NCI-H526 (cell line): Measurements from ENCODE around the gene OSGIN1.
"Not testable (repeated sequence)": the region's sequence is repeated elsewhere in the genome, so short reads cannot be mapped to it uniquely, and the experiment has no call there.

Experiments used
- DNase-seq, 2 experiments: peaks; one replicate each; lab custom pipeline; 2025; lab: John Stamatoyannopoulos, UW

Gene OSGIN1

DNA sequence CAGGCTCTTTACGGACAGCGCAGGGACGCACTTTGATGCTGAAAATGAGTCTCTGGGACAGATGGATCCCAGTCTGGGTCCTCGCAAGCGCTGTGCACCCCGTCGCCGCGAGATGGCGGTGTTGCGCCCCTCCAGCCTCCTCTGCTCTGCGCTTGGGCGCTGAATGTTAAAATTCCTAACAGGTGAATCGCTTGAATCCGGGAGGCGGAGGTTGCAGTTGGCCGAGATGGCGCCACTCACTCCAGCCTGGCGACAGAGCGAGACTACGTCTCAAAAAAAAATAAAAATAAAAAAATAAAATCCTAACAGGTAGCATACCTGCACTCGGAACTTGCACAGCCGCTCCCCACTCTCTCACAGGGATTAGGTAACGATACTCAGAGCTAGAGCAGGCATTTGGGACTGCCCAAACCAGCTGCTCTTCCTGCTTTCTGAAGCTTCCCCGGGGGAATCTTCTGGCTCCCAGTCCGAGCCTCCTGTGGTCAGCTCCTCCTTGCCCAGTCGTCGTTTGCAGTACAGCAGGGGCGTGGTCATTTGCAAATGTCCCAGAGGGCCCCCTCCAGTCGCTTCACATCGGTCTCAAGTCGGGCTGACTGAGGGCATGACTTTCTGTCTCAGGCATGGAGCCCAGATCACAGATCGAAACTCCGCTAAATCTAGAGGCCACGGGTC is 26.2 kb upstream of the OSGIN1 start:
- peak; percentile 59 to 84 for DNase-seq

DNA sequence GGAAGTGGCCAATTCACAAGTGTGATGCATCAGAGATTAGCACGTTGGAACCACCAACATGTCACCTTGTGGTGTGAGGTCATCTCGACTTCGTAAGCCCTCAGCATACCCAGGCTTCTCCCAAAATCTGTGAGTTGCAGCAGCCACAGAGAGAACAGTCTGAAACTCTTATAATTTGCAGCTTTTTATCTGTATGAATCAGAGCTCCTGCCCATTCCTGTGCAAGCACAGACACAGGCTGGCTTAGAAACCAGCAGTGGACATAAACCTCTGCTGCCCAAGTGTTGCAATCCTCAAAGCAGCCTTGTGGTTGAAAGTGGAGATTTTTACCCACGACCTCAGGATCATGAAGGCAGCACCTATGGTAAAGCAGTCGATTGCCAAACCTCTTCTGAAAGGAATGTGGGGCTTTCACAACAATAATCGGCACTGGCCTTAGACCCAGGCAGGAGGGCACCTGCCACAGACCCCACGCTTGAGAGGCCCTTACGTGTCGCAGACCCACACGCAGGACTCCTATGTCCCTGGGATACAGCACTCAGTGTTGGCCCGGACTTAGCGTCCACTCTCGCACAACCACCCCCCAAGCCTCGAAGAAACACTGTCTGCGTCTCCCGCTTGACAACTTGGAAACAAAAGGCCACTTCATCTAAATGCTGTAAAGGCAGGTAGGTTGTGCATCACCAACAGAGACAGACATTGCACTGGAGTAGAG is 24.5 kb upstream of the OSGIN1 start:
- DNase-seq, result no peak

DNA sequence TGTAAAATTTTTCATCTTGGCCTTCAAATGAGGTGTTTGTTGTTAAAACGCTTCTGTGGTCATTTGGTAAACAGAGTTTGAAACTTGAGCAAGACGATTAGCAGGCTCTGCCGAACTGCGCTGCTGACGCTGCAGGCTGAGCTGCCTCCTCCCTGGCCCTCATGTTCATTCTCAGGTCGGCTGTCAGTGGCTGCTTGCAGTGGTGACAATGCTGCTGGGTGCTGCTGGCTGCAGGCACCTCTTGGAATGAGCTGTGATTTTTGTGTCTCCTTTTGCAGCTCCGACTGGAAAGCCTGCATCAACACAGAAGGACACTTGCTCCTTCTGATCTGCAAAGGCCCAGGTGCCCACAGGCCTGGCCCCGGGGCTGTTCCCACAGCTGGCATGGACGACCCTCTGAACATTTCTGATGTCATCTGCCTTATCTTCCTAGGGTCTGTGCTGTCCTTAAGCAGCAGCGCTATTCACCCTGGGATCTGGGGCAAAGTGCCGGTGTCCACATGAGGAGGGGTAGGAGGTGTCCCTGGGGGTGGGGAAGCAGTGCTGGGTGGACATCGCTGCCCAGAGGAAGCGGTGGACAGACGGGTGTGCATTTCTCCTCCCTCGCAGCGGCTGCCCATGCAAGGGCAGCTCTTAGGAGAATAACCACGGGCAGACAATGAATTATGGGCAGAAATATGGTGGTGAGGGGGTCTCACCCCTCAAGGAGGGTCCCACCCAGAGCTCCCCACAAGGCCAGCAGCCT is 23.1 kb upstream of the OSGIN1 start:
- DNase-seq, result no peak

DNA sequence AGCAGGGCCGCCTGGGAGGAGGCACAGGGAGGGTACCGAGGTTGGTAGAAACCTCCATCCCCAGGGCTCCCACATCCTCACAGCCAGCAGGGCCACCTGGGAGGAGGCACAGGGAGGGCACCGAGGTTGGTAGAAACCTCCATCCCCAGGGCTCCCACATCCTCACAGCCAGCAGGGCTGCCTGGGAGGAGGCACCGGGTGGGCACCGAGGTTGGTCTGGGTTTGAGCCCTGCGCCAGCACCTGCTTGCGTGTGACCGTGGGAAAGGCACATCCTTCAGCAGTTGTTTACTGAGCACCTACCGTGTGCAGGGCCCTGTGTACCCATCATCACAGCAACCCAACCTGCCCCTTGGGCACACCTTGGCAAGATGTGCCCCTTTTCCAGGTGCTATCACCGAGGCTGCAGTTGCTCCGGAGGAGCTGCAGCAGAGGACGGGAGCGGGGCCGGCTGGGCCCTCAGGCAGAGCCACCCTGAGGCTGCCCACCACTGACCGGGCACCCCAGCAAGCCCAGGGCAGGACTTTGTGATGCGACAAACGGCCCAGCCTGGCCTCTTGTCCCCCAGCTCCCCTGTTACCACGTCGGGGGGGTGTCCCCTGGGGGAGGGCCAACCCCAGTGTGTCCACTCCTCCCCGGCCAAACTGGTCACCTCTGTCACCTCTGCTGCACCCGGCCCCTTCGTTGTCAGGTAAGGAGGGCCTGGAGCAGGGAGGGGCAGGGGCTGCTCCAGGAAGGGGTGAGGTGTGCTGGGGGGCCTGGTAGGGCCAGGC is 22.1 kb upstream of the OSGIN1 start:
- DNase-seq, result no peak

DNA sequence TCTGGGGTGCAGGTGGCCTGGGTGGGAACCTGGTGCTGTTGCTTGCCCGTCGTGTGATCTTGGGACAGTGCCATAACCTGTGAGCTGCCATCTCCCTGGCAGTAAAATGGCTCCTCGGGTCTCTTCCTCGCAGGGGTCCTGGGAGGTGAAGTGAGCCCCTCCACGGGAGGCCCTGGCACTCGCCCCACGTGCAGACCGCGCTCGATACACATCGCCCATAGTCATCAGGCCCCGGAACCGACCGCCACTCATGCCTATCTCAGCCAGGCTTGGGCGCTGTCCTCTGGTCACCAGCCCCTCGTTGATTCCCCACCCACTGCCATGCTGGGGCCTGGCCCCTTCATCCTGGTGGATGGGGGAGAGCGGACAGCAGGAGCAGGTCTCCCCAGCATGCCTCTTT is 21.5 kb upstream of the OSGIN1 start:
- no peak for DNase-seq

DNA sequence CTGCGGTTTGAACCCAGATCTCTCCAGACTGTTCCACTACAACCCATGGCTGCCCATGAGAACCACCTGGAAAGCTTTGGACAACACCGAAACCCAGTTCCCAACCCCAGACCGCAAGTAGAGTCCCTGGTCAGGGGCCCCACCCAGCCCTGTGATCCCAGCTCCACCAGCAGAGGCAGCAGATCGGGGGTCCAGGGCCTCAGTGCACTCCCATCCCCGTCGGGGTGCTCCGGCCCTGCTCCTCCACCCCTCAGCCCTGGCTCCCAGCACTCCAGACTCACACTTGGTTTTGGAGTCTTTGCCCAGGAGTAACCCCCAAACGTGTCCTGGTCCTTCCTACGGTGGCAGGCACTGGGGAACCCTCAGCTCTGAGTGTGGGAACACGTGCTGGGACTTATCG is 20.7 kb upstream of the OSGIN1 start:
- DNase-seq, result no peak

DNA sequence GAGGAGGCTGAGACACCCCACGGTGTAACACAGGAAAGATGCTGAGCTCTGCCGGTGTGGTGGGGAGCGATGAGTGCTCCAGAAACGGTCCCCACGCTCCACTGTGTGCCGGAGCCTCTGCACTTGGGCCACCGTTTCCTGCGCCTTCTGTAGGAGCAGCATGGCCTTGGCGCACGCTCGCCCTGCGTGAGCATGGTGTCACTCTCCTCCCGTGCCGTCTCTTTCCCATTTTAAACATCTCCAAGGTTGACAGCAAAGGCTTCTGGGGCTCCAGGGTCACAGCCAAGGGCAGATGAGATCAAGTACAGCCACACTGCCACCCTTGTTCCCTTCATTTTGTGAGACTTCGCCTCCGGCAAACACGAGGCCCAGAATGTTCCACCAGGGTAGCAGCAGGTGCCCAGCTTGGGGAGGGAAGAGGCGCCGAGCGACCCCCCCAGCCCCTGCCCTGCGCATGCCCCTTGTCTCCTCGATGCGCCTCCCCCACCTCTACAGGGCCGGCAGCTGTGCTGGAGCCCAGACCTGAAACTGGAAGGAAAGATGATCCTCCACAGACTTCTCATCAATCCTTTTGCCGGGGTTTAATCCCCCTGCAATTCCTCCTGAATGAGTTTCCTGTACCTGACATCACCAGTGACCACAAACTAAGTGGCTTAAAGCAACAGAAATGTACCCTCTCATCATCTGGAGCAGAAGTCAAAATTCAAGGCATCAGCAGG is 19.9 kb upstream of the OSGIN1 start:
- DNase-seq, result no peak

DNA sequence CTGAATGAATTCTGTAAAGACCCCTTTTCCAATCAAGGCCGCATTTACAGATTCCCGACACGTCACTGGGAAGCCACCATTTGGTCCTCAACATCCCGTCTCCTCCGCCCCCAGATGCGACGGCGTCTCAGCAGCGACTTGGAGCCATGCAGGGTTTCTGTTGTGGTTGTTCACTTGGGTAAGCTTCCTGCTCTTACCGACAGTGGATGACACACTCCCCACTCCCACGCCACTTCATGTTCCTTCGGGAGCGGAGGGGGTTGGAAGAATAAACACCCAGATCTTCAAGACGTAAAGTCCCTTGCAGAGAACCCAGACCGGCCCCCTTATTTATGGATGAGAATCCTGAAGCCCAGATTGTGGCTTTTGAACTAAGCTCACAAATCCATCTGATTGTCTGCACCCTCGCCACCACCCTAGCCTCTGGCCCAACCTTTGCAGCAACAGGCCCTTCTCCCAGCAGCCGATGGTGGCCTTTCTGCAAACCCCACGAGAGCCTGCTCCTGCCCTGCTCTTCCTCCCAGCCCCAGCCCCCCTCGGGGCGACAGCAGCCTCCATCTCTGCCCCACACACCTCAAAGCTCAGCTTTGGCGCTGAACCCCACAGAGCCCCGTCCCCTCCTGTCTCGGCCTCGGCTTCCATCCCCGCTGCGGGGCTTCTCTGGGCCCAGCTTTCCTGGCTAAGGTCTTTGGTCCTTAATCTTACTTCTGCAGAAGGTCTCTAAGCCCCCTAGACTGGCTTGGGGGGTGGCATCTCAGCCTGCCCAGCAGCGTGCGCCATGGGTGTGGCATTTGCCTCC is 19.0 kb upstream of the OSGIN1 start:
- no peak for DNase-seq

DNA sequence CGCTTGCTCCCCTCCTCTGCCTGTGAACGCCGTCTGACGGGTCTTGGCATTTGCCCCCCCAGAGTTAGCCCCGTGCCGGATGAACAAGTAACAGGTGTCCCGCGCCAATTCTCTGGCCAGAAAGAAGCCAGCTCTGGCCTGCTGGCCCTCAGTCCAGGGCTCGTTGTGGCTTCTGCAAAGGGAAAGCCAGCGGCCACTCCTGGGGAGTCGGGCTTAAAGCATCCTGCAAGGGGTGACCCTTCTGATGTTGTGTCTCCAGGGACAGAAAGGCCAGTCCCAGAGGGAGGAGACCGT is 18.4 kb upstream of the OSGIN1 start:
- no peak for DNase-seq

DNA sequence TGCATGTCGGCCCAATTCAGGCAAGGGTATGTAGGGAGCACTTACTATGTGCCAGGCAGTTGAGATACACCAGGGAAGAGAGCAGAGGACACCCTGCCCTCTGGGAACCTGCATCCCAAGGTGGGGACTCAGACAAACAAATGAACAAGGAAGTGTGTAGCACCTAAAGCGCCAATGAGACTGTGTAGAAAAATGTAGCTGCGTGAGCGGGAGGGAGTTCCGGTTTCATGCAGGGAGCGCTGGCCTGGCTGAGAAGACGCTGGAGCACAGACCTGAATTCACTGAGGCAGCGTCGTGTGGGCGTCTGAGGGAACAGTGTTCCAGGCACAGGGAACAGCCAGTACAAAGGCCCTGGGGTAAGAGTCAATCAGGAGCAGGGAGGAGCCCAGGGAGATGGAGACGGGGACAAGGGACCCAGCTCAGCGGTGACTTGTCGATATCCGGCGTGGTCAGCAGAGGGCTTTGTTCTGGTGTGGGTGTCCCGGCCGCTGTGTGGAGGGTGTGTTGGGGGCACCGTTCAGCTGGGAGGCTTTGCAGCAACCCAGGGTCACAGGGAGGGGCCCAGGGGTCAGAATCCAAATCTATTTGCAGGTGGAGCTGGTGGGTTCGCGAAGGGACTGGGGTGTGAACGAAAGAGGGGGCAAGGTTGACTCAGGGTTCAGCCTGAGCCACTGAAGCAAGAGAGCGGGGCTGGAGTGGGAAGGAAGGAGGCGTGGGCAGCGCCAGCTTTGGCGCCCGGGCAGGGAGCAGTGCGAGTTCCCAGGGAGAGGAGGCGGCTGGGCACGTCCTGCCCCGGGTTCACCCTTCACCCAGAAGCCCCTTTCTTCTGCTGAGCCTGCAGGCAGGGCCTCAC is 17.8 kb upstream of the OSGIN1 start:
- DNase-seq, result no peak

DNA sequence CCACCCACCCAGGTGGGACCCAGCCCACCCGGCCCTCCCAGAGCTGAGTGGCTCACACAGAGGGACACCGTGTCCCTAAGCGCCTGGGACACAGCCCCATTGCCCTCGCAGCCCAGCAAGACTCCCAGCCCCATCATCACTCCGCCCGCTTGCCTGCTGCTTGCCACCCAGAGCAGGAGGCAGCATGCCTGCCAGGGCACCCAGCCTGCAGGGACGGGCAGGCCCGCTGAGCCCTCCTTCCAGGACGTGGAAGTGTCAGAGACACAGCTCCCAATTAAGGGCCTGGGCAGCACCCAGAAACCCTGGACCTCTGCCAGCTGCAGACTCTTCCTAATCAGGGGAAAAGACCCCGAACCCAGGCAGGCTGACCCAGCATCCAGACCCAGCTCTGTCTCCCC is 17.2 kb upstream of the OSGIN1 start:
- DNase-seq, result no peak

DNA sequence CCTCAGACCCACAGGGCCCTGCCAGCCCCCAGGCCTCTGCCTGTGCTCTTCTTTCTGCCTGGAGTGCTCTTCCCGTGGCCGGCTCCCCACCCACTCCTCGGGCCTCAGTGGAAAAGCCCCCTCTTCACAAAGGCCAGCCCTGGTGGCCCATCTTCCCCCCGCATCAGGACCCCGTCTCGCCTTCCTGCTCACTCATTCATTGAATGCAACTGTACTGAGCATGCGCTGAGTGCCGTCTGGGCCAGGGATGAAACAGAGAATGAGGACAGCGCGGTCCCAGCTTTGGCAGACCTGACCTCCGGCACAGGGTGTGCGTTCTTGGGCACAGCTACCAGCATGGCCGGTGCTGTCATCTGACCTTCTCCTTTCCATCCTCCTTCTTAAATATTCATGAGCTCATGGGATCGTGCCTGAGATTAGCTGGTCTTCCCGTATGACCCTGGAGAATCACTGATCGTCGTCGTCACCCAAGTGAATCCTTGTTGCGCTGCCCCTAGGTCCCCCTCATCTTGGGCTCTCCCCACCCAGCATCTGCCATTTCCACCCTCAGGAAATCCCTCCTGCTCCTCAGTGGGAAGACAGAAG is 16.4 kb upstream of the OSGIN1 start:
- no peak for DNase-seq

DNA sequence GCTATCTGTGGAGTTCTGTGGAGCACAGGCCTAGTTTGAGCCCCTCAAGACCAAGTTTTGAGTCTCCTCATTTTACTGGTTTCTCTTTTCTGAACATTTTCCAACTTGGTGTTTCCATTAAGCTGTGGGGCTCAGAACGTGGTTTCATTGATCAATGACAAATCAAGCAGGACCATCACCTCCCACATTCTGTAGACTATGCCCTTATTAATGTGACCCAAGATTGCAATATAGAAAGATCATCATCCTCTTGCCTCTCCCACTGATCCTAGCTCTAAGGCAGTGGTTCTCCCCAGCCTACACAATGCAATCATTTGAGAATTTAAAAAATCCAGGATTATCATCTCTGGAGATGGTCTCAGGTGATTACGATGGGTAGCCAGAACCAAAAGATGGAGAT is 15.8 kb upstream of the OSGIN1 start:
- DNase-seq, result no peak

DNA sequence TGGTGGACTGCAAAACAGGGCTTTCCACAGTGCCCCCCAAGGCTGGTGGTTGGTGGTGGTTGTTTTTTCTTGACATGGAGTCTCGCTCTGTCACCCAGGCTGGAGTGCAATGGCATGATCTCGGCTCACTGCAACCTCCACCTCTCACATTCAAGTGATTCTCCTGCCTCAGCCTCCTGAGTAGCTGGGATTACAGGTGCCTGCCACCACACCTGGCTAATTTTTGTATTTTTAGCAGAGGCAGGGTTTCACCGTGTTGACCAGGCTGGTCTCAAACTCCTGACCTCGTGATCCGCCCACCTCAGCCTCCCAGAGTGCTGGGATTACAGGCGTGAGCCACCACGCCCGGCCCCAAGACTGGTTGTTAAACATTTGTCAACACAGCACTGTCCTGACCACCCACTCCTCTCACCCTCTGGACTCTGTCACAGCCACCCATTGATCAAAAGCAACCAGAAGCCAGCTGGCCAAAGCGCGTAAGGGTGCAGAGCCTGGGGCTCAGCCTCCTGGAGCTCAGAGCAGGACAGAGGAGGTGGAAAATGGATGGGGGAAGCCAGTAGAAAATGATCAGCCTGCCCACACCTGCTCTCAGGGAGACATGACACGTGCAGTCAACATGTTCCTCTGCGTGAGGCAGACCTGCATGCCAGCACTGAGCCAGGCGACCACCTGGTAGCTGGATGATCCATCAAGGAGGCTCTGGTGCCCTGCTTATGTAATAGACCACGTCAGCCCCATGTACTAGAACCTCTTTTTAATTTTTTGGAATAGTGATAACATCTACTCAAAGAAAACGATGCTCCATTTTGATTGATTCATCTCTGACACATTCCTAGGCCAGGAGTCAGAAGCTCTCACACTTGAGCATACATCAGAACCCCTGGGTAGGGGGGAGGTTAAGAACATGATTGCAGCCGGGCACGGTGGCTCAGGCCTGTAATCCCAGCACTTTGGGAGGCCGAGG is 14.8 kb upstream of the OSGIN1 start:
- no peak for DNase-seq

DNA sequence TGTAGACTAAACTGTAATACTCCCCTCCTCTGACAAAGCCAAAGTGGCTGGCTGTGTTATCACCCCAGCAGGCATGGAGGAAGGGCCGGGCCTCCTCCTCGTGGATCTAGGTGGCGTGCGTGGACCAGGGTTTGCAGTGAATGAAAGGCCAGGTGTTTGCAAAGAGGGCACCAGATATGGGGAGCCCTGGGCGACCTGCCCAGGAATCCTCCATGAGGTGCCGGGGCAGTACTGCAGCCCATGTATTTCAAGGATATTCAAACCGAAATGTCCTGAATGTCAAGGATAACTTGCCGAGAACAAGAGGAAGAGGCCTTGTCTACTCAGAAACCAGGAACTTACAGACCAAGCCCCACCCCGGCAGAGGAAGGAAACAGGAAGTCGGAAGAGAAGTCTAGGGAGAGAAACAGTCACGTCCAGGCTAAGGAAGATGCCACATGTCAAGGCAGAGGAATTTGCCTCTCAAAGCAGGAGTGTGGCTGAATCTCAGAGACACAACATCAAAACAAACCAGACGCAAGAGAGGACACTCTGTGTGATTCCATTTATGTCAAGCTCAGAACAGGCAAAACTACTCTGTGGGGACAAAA is 13.7 kb upstream of the OSGIN1 start:
- no peak for DNase-seq

DNA sequence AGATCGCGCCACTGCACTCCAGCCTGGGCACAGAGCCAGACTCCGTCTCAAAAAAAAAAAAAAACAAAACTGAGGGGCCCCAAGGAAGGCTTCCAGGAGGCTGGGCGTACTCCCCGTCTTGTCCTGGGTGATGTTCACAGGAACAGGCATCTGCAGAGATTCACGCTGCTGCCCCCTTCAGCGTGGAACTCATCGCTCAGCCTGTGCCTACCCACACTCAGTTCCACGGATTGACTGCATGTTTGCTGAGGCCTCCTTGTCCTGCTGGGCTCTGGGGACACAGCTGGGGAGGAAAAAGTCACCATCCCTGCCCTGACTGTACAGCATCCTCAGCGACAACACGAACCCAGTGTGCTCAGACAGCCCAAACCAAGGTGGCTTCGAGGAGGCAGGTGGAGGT is 12.9 kb upstream of the OSGIN1 start:
- DNase-seq, result no peak

DNA sequence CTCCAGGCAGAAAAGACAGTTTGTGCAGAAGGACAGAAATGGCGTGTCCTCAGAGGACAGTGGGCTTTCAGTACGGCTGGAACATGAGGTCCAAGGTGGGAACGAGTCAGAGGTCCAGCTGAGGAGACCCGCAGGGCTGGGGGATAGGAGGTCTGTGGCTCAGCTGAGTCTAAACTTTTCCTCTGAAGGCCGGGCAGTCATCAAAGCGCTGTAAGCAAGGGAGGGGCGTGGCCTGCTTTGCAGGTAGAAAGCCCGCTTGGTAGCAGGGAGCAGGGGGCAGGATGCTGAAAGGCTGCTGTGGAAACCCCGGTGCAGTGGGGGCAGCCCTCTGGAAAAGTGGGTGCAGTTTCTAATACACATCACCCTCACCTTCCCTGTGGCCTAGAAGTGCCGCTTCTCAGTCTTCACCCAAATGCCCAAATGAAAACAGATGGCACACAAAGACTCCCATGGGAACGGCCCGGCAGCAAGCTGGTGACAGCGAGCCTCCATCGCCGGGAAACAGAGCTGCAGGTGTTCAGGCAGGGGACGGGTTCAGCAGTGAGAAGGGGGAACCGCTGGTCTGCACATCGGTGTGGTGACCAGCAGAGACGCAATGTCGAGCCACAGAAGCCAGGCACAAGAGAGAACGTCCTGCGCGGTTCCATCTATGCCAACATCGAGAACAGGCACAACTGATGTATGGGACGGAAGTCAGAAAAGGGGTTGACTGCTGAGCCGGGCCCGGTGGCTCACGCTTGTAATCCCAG is 12.2 kb upstream of the OSGIN1 start:
- peak; percentile 28 to 80 for DNase-seq

DNA sequence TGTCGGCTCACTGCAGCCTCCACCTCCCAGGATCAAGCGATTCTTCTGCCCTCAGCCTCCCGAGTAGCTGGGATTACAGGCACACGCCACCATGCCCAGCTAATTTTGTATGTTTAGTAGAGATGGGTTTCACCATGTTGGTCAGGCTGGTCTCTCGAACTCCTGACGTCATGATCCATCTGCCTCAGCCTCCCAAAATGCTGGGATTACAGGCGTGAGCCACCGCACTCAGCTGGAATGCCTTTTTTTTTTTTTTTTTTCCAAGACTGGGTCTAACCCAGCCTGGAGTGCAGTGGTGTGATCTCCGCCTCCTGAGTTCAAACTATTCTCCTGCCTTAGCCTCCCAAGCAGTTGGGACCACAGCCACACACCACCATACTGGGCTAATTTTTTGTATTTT is 11.5 kb upstream of the OSGIN1 start:
- not testable (repeated sequence) for DNase-seq
